Astrocyte (in vitro differentiated cells and primary cell): ENCODE results near the gene SPTBN5.

Source experiments
- EZH2 ChIP-seq: IDR thresholded peaks from 2 replicates; pipeline ENCODE4 v1.6.1; 2012; ENCODE audit warnings: mild to moderate bottlenecking, low read length, inconsistent platforms; ENCODE audit not compliant: insufficient read depth
- TF ChIP-seq, protein P1 (sequence below): IDR thresholded peaks from 2 replicates; pipeline ENCODE4 v1.5.1; 2011; ENCODE audit warnings: low read depth, mild to moderate bottlenecking, inconsistent platforms, low read length, moderate library complexity; ENCODE audit not compliant: insufficient read depth

DNA sequence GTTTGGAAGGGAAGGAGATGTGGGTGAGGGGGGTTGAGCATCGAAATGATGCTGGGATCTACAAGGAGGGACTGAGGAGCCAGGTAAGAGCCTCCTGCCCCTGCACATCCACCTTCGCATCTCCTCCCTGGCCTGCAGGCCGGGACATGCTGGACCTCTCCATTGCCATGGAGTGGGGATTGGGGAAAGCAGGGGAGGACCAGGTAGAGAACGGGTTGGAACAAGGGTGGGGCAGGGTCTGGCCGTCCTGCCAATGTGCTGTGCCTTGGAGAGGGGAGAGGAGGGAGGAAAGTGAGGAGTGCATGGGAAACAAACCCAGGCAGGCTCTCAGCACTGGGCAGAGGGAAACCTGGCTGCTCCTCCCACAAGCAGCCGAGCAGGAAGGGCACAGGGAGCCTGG is 44.6 kb downstream of the SPTBN5 start:
- no peak for TF ChIP-seq EZH2
- TF ChIP-seq, protein P1, sequence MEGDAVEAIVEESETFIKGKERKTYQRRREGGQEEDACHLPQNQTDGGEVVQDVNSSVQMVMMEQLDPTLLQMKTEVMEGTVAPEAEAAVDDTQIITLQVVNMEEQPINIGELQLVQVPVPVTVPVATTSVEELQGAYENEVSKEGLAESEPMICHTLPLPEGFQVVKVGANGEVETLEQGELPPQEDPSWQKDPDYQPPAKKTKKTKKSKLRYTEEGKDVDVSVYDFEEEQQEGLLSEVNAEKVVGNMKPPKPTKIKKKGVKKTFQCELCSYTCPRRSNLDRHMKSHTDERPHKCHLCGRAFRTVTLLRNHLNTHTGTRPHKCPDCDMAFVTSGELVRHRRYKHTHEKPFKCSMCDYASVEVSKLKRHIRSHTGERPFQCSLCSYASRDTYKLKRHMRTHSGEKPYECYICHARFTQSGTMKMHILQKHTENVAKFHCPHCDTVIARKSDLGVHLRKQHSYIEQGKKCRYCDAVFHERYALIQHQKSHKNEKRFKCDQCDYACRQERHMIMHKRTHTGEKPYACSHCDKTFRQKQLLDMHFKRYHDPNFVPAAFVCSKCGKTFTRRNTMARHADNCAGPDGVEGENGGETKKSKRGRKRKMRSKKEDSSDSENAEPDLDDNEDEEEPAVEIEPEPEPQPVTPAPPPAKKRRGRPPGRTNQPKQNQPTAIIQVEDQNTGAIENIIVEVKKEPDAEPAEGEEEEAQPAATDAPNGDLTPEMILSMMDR: no peak
